ENCODE measurements around the gene ARHGEF26. TPM values are rescaled to one million over a fixed set of nuclear protein-coding genes. Genes with fewer than 3 reads are reported as not detected.

The ARHGEF26 gene
- total and polyA plus RNA-seq, 2 experiments from 2014 or later, result 9.4 to 16.9 TPM

- no peak for TF ChIP-seq ZNF462 (CRISPR knock-in tag; IDR thresholded peaks at IDR 0.05)
- no peak for TF ChIP-seq ZNF114 (CRISPR knock-in tag; IDR thresholded peaks at IDR 0.05)
Measured at GRCh38 chr3:154218728-154219127, 97.5 kb downstream of the ARHGEF26 start (continued).

- Histone ChIP-seq H2AFZ (no peak overlapping the region), H4K20me1 (replicated peaks; ENCODE audit: insufficient read depth) (no peaks in the 10 kb centered on the region), H3K4me3 (no peak overlapping the region), H3K4me1 (ENCODE audit: insufficient read depth) (no peaks in the 10 kb centered on the region), H3K4me2 (no peak overlapping the region), H3F3A (replicated peaks; ENCODE audit: low read depth) (no peaks in the 10 kb centered on the region), H3K79me2 (replicated peaks; ENCODE audit: insufficient read depth) (no peaks in the 10 kb centered on the region), H3K27ac (ENCODE audit: low read depth) (no peak overlapping the region), H3K36me3 (ENCODE audit: insufficient read depth) (peaks cover 12% of the 10 kb centered on the region; the same call in 1 of the 2 replicates), H3K9me2 (ENCODE audit: insufficient read depth) (no peaks in the 10 kb centered on the region), H3K27me3 (ENCODE audit: insufficient read depth) (no peaks in the 10 kb centered on the region)
- Mint-ChIP-seq H3K9me3 (no peaks in the 10 kb centered on the region), H3K36me3 (ENCODE audit: low read depth) (peaks cover 15% of the 10 kb centered on the region; the same call in 2 of the 3 replicates), H3K27me3 (ENCODE audit: insufficient read depth, low read depth, poor library complexity) (peaks cover 2% of the 10 kb centered on the region), H3K4me1 (no peaks in the 10 kb centered on the region), H3K4me3 (no peak overlapping the region), H3K27ac (no peak overlapping the region)
- no peak for DNase-seq (ENCODE audit: low spot score)
- ATAC-seq, result no peak
- TF ChIP-seq JUNB (IDR thresholded peaks at IDR 0.05; ENCODE audit: unreplicated experiment), result no peak
- no peak for TF ChIP-seq EZH2phosphoT487 (IDR thresholded peaks at IDR 0.05; ENCODE audit: unreplicated experiment)
- TF ChIP-seq REST (IDR thresholded peaks at IDR 0.05; ENCODE audit: unreplicated experiment), result no peak
- TF ChIP-seq STAT1 (IDR thresholded peaks at IDR 0.05; ENCODE audit: unreplicated experiment), result no peak
- no peak for TF ChIP-seq ZNF331 (CRISPR knock-in tag; IDR thresholded peaks at IDR 0.05; ENCODE audit: low read depth)
- no peak for TF ChIP-seq EZH2 (IDR thresholded peaks at IDR 0.05; ENCODE audit: low read depth, unreplicated experiment)
Measured at GRCh38 chr3:154220462-154220861, 99.3 kb downstream of the ARHGEF26 start.

All from GM23338 (cell line).